GM23338 (cell line): Measurements from ENCODE around the gene ROBO3. TPM values are rescaled to one million over a fixed set of nuclear protein-coding genes. Genes with fewer than 3 reads are reported as not detected.

ENCODE experiments used
- ATAC-seq: fragments of 200-7000 bp; cut with Tn5 transposase; 3 replicates; pipeline ENCODE4 v1.9.1; 2020
- DNase-seq: peaks from one replicate; pipeline ENCODE4 v3.0.0-alpha.2; 2015; ENCODE audit warnings: low spot score
- H2AFZ ChIP-seq: fragments of 200-600 bp; sonication (generic); 2 replicates; pipeline ENCODE4 v1.8.0; 2016; ENCODE audit warnings: antibody characterized with exemption, mild to moderate bottlenecking, moderate library complexity
- H3F3A ChIP-seq: fragments of 200-600 bp; sonication (generic); replicated peaks from 2 replicates; pipeline ENCODE4 v1.8.0; 2017; ENCODE audit warnings: antibody characterized with exemption, mixed run types, low read depth
- H3K27ac ChIP-seq: fragments of 200-600 bp; sonication (generic); 2 replicates; pipeline ENCODE4 v1.6.1; 2016; ENCODE audit warnings: low read depth
- H3K27me3 ChIP-seq: fragments of 200-600 bp; sonication (generic); 2 replicates; pipeline ENCODE4 v1.8.0; 2016; ENCODE audit warnings: mild to moderate bottlenecking, mixed run types, moderate library complexity; ENCODE audit not compliant: insufficient read depth
- H3K36me3 ChIP-seq: fragments of 200-600 bp; sonication (generic); 2 replicates; pipeline ENCODE4 v1.8.0; 2016; ENCODE audit warnings: mild to moderate bottlenecking; ENCODE audit not compliant: insufficient read depth
- H3K4me1 ChIP-seq: fragments of 200-600 bp; sonication (generic); 2 replicates; pipeline ENCODE4 v1.8.0; 2016; ENCODE audit warnings: mild to moderate bottlenecking, moderate library complexity; ENCODE audit not compliant: insufficient read depth
- H3K4me2 ChIP-seq: fragments of 200-600 bp; sonication (generic); 2 replicates; pipeline ENCODE4 v1.7.1; 2017; ENCODE audit warnings: mixed run types
- H3K4me3 ChIP-seq: fragments of 200-600 bp; sonication (generic); 2 replicates; pipeline ENCODE4 v1.6.1; 2016; ENCODE audit warnings: mixed run types
- H3K79me2 ChIP-seq: fragments of 200-600 bp; sonication (generic); replicated peaks from 2 replicates; pipeline ENCODE4 v1.8.0; 2017; ENCODE audit warnings: mild to moderate bottlenecking; ENCODE audit not compliant: insufficient read depth
- H3K9me2 ChIP-seq: fragments of 200-600 bp; sonication (generic); 2 replicates; pipeline ENCODE4 v1.8.0; 2017; ENCODE audit not compliant: insufficient read depth
- H4K20me1 ChIP-seq: fragments of 200-600 bp; sonication (generic); replicated peaks from 2 replicates; pipeline ENCODE4 v1.8.0; 2017; ENCODE audit warnings: mild to moderate bottlenecking; ENCODE audit not compliant: insufficient read depth
- H3K27ac Mint-ChIP-seq: 2 replicates; pipeline ENCODE4 v1.8.0; 2020; ENCODE audit warnings: inconsistent platforms, mild to moderate bottlenecking, moderate library complexity, mixed read lengths
- H3K27me3 Mint-ChIP-seq: 3 replicates; pipeline ENCODE4 v1.8.0; 2022; ENCODE audit warnings: low read depth, mild to moderate bottlenecking, moderate library complexity, mixed read lengths, inconsistent platforms; ENCODE audit not compliant: insufficient read depth, poor library complexity
- H3K36me3 Mint-ChIP-seq: 3 replicates; pipeline ENCODE4 v1.8.0; 2021; ENCODE audit warnings: low read depth, mild to moderate bottlenecking, inconsistent platforms, moderate library complexity, mixed read lengths
- H3K4me1 Mint-ChIP-seq: 3 replicates; pipeline ENCODE4 v1.8.0; 2020; ENCODE audit warnings: mild to moderate bottlenecking, inconsistent platforms, mixed read lengths
- H3K4me3 Mint-ChIP-seq: 3 replicates; pipeline ENCODE4 v1.8.0; 2021; ENCODE audit warnings: moderate library complexity, mild to moderate bottlenecking, inconsistent platforms, mixed read lengths
- H3K9me3 Mint-ChIP-seq: 3 replicates; pipeline ENCODE4 v1.8.0; 2020; ENCODE audit warnings: moderate library complexity, mild to moderate bottlenecking, inconsistent platforms, mixed read lengths
- CREB1 ChIP-seq: fragments of 250-450 bp; sonication (Bioruptor Pico); IDR thresholded peaks from 2 replicates; pipeline ENCODE4 v1.5.0; 2020; ENCODE audit warnings: low read depth, mild to moderate bottlenecking, moderate library complexity
- EZH2 ChIP-seq: fragments of 200-600 bp; sonication (generic); IDR thresholded peaks from one replicate; pipeline ENCODE4 v1.8.0; 2017; ENCODE audit warnings: antibody characterized with exemption, mild to moderate bottlenecking, low read depth; ENCODE audit not compliant: unreplicated experiment
- EZH2phosphoT487 ChIP-seq: fragments of 200-600 bp; sonication (generic); IDR thresholded peaks from one replicate; pipeline ENCODE4 v1.8.1; 2018; ENCODE audit warnings: antibody characterized with exemption; ENCODE audit not compliant: unreplicated experiment
- ZNF331 ChIP-seq: fragments of 250-450 bp; sonication (Bioruptor Pico); IDR thresholded peaks from 2 replicates; pipeline ENCODE4 v1.5.0; 2020; ENCODE audit warnings: low read depth, mild to moderate bottlenecking, moderate library complexity
- polyA plus RNA-seq: library from polyadenylated mRNA; unstranded; fragments of >200 nt; fragmentation: Nextera tagmentation; extraction: Ambion mirVana; gene quantifications from 2 replicates; pipeline ENCODE4 v1.2.1, GENCODE V29; 2016
- total RNA-seq: library from RNA; depleted of rRNA; stranded (reverse); fragments of >200 nt; shearing (Covaris generic); gene quantifications from 2 replicates; pipeline ENCODE4 v1.2.3, GENCODE V29; 2014
- TF ChIP-seq, protein P1 (sequence below): fragments of 250-450 bp; sonication (Bioruptor Pico); IDR thresholded peaks from 2 replicates; pipeline ENCODE4 v1.5.0; 2020; ENCODE audit warnings: mild to moderate bottlenecking, moderate library complexity
- TF ChIP-seq, protein P2 (sequence below): IDR thresholded peaks from one replicate; pipeline ENCODE4 v1.6.1; 2018; ENCODE audit warnings: antibody characterized with exemption; ENCODE audit not compliant: unreplicated experiment

Gene ROBO3
- total and polyA plus RNA-seq, 2 experiments from 2014 or later: 17.0 to 21.4 TPM

DNA sequence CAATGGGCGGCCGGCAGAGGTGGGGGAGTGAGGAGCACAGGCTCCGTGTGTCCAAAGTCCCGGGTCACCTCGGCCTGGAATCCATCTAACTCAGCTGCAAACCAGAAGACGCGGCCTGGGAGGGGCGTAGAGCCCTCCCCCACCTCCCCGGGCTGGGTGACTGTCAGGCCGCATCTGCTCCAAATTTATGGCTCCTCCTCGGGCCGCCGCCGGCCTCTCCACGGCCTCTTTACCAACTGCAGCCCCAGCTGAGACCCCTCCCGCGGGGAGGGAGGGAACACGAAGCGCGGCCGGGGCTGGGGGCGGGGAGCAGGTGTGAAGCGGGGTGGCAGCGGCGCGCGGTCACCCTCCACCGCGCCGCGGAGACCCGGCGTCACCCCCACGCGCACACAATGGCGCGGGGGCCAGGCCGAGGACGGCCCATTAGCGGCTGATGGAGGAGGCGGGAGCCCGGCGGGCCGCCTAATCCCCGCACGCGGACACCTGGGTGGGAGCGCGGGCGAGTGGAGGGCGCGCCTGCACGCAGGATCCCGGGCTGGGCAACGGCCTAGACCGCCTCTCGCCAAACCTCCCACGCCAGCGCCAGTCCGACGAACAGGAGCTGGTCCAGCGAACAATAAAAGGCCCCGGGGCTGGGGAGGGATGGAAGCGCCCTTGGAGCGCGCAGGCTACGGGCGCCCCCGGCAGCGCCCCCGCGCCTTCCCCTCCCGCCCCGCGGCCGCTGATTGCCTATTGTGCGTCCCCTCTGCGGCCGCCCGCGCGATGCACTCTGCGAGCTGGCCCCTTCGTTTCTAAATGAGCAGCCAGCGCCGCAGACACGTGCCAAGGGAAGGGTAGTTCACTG is 25.9 kb upstream of the ROBO3 start (continued):
- TF ChIP-seq, protein P1, sequence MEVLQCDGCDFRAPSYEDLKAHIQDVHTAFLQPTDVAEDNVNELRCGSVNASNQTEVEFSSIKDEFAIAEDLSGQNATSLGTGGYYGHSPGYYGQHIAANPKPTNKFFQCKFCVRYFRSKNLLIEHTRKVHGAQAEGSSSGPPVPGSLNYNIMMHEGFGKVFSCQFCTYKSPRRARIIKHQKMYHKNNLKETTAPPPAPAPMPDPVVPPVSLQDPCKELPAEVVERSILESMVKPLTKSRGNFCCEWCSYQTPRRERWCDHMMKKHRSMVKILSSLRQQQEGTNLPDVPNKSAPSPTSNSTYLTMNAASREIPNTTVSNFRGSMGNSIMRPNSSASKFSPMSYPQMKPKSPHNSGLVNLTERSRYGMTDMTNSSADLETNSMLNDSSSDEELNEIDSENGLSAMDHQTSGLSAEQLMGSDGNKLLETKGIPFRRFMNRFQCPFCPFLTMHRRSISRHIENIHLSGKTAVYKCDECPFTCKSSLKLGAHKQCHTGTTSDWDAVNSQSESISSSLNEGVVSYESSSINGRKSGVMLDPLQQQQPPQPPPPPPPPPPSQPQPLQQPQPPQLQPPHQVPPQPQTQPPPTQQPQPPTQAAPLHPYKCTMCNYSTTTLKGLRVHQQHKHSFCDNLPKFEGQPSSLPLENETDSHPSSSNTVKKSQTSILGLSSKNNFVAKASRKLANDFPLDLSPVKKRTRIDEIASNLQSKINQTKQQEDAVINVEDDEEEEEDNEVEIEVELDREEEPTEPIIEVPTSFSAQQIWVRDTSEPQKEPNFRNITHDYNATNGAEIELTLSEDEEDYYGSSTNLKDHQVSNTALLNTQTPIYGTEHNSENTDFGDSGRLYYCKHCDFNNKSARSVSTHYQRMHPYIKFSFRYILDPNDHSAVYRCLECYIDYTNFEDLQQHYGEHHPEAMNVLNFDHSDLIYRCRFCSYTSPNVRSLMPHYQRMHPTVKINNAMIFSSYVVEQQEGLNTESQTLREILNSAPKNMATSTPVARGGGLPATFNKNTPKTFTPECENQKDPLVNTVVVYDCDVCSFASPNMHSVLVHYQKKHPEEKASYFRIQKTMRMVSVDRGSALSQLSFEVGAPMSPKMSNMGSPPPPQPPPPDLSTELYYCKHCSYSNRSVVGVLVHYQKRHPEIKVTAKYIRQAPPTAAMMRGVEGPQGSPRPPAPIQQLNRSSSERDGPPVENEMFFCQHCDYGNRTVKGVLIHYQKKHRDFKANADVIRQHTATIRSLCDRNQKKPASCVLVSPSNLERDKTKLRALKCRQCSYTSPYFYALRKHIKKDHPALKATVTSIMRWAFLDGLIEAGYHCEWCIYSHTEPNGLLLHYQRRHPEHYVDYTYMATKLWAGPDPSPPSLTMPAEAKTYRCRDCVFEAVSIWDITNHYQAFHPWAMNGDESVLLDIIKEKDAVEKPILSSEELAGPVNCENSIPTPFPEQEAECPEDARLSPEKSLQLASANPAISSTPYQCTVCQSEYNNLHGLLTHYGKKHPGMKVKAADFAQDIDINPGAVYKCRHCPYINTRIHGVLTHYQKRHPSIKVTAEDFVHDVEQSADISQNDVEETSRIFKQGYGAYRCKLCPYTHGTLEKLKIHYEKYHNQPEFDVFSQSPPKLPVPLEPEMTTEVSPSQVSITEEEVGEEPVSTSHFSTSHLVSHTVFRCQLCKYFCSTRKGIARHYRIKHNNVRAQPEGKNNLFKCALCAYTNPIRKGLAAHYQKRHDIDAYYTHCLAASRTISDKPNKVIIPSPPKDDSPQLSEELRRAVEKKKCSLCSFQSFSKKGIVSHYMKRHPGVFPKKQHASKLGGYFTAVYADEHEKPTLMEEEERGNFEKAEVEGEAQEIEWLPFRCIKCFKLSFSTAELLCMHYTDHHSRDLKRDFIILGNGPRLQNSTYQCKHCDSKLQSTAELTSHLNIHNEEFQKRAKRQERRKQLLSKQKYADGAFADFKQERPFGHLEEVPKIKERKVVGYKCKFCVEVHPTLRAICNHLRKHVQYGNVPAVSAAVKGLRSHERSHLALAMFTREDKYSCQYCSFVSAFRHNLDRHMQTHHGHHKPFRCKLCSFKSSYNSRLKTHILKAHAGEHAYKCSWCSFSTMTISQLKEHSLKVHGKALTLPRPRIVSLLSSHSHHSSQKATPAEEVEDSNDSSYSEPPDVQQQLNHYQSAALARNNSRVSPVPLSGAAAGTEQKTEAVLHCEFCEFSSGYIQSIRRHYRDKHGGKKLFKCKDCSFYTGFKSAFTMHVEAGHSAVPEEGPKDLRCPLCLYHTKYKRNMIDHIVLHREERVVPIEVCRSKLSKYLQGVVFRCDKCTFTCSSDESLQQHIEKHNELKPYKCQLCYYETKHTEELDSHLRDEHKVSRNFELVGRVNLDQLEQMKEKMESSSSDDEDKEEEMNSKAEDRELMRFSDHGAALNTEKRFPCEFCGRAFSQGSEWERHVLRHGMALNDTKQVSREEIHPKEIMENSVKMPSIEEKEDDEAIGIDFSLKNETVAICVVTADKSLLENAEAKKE: no peak

DNA sequence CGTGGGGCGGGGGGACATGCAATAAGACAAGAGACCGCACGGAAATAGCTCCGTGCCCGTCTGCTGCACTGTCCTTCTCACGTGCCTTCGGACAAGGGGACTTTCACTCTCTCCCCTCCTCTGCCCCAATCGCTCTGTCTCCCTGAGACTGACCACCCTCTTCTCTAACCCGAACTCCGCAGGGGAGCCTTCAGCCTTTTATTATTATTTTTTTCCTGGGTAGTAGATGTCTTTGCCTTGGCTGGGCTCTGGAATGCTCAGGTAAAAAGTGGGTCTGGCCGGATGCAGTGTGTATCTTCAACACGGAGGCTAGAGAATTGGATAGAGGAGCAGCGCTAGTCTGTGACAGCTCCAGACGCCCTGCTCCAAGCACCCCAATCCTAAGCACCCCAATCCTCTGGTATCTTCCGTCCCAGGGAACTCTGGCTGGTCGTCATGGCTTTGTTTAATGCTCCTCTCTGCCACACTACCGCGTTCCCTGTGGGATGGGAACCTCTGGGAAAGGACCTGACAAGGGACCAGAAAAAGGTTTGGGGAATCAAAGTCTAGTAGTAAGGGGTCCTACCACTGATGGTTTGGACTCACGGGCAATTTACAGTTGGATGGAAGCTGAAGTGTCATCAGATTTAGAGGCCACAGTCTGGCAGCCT is 25.1 kb upstream of the ROBO3 start:
- H4K20me1 ChIP-seq: peaks cover 35% of the 10 kb centered on the region
- Mint-ChIP-seq H3K27me3 (peaks cover 23% of the 10 kb centered on the region), H3K36me3 (no peaks in the 10 kb centered on the region), H3K9me3 (peaks cover 4% of the 10 kb centered on the region; the same call in 2 of the 3 replicates), H3K4me1 (peaks cover 27% of the 10 kb centered on the region), H3K4me3 (peak overlapping the region; percentile 62), H3K27ac (no peak overlapping the region)
- H2AFZ ChIP-seq: peak overlapping the region; percentile 72
- no peaks in the 10 kb centered on the region for H3K9me2 ChIP-seq
- peak; percentile 11 for ATAC-seq
- TF ChIP-seq, protein P2, sequence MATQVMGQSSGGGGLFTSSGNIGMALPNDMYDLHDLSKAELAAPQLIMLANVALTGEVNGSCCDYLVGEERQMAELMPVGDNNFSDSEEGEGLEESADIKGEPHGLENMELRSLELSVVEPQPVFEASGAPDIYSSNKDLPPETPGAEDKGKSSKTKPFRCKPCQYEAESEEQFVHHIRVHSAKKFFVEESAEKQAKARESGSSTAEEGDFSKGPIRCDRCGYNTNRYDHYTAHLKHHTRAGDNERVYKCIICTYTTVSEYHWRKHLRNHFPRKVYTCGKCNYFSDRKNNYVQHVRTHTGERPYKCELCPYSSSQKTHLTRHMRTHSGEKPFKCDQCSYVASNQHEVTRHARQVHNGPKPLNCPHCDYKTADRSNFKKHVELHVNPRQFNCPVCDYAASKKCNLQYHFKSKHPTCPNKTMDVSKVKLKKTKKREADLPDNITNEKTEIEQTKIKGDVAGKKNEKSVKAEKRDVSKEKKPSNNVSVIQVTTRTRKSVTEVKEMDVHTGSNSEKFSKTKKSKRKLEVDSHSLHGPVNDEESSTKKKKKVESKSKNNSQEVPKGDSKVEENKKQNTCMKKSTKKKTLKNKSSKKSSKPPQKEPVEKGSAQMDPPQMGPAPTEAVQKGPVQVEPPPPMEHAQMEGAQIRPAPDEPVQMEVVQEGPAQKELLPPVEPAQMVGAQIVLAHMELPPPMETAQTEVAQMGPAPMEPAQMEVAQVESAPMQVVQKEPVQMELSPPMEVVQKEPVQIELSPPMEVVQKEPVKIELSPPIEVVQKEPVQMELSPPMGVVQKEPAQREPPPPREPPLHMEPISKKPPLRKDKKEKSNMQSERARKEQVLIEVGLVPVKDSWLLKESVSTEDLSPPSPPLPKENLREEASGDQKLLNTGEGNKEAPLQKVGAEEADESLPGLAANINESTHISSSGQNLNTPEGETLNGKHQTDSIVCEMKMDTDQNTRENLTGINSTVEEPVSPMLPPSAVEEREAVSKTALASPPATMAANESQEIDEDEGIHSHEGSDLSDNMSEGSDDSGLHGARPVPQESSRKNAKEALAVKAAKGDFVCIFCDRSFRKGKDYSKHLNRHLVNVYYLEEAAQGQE: no peak
- TF ChIP-seq CREB1 (CRISPR knock-in tag) (no peak), EZH2 (peak; percentile 81), EZH2phosphoT487 (peak; percentile 4), ZNF331 (CRISPR knock-in tag) (no peak)
- DNase-seq: no peak
- peaks cover 28% of the 10 kb centered on the region; the same call in 1 of the 2 replicates for H3F3A ChIP-seq
- H3K36me3 ChIP-seq: no peaks in the 10 kb centered on the region
- H3K27me3 ChIP-seq: peaks cover 90% of the 10 kb centered on the region
- peaks cover 20% of the 10 kb centered on the region for H3K4me1 ChIP-seq
- peak overlapping the region; percentile 81 for H3K4me2 ChIP-seq
- peak overlapping the region; percentile 57 for H3K4me3 ChIP-seq
- no peak overlapping the region for H3K27ac ChIP-seq
- H3K79me2 ChIP-seq: no peaks in the 10 kb centered on the region
